HepG2 (cell line): ENCODE results near the gene IFNA4.
"Not testable (repeated sequence)": the region's sequence is repeated elsewhere in the genome, so short reads cannot be mapped to it uniquely, and the experiment has no call there.

Experiments
- BRD4 ChIP-seq: sonication (generic); formaldehyde crosslinking; IDR thresholded peaks from 2 replicates; pipeline ENCODE4 v1.4.0; 2020; ENCODE audit warnings: missing genetic modification reagents
- ESRRA ChIP-seq: sonication (generic); formaldehyde crosslinking; IDR thresholded peaks from 2 replicates; pipeline ENCODE4 v1.5.1; 2020; ENCODE audit warnings: mild to moderate bottlenecking, low read depth, missing genetic modification reagents
- ETV6 ChIP-seq: sonication (generic); formaldehyde crosslinking; conservative IDR thresholded peaks from 2 replicates; pipeline ENCODE4 v1.4.0; 2020; ENCODE audit warnings: missing genetic modification reagents
- EZH2 ChIP-seq: conservative IDR thresholded peaks from 2 replicates; pipeline ENCODE4 v1.6.1; 2012; ENCODE audit warnings: mild to moderate bottlenecking, low read depth, low read length, moderate library complexity
- KDM5A ChIP-seq: fragments of 200-600 bp; sonication (generic); IDR thresholded peaks from 2 replicates; pipeline ENCODE4 v1.7.0; 2018; ENCODE audit warnings: antibody characterized with exemption, mild to moderate bottlenecking, low read length, borderline replicate concordance
- MYC ChIP-seq: sonication (generic); formaldehyde crosslinking; IDR thresholded peaks from 2 replicates; pipeline ENCODE4 v1.9.0; 2021; ENCODE audit warnings: missing genetic modification reagents, borderline replicate concordance
- NR2C2 ChIP-seq: sonication (generic); formaldehyde crosslinking; IDR thresholded peaks from 2 replicates; pipeline ENCODE4 v1.4.0; 2020; ENCODE audit warnings: missing genetic modification reagents, mild to moderate bottlenecking, moderate library complexity, borderline replicate concordance
- SOX6 ChIP-seq, 2 experiments: fragments of 450-650 bp in 1 of 2; sonication (generic) in 1 of 2; formaldehyde crosslinking in 1 of 2; IDR thresholded peaks; 2 replicates each; pipeline versions ENCODE4 v1.4.0 to v1.6.1; 2017 to 2020; ENCODE audit warnings: antibody characterized with exemption in 1 of 2, mild to moderate bottlenecking in 1 of 2, missing genetic modification reagents in 1 of 2
- TCF12 ChIP-seq, 2 experiments: fragments of 450-650 bp in 1 of 2; sonication (generic) in 1 of 2; formaldehyde crosslinking in 1 of 2; IDR thresholded peaks; 2 replicates each; pipeline versions ENCODE4 v1.6.1 to v1.8.0; 2017 to 2022; ENCODE audit warnings: antibody characterized with exemption in 1 of 2, mild to moderate bottlenecking in 1 of 2, missing genetic modification reagents in 1 of 2, moderate library complexity in 1 of 2
- ZZZ3 ChIP-seq: sonication (generic); formaldehyde crosslinking; IDR thresholded peaks from 2 replicates; pipeline ENCODE4 v1.4.0; 2020; ENCODE audit warnings: missing genetic modification reagents, mild to moderate bottlenecking, borderline replicate concordance
- TF ChIP-seq, protein P1 (sequence below): sonication (generic); formaldehyde crosslinking; IDR thresholded peaks from 2 replicates; pipeline ENCODE4 v1.5.0; 2020; ENCODE audit warnings: mild to moderate bottlenecking, missing genetic modification reagents, moderate library complexity
- TF ChIP-seq, protein P2 (sequence below), 2 experiments: sonication (generic) in 1 of 2; formaldehyde crosslinking in 1 of 2; IDR thresholded peaks; 2 replicates each; pipeline versions ENCODE4 v1.5.1 to v1.6.1; 2011 to 2020; ENCODE audit warnings: borderline replicate concordance in 1 of 2, low read depth in 1 of 2, low read length in 1 of 2, mild to moderate bottlenecking in 1 of 2, missing genetic modification reagents in 1 of 2, moderate library complexity in 1 of 2
- TF ChIP-seq, protein P3 (sequence below): sonication (generic); formaldehyde crosslinking; IDR thresholded peaks from 2 replicates; pipeline ENCODE4 v1.4.0; 2020; ENCODE audit warnings: missing genetic modification reagents
- TF ChIP-seq, protein P4 (sequence below): IDR thresholded peaks from 2 replicates; pipeline ENCODE4 v1.6.1; 2016; ENCODE audit warnings: missing compliant biosample characterization, missing genetic modification reagents, borderline replicate concordance

DNA sequence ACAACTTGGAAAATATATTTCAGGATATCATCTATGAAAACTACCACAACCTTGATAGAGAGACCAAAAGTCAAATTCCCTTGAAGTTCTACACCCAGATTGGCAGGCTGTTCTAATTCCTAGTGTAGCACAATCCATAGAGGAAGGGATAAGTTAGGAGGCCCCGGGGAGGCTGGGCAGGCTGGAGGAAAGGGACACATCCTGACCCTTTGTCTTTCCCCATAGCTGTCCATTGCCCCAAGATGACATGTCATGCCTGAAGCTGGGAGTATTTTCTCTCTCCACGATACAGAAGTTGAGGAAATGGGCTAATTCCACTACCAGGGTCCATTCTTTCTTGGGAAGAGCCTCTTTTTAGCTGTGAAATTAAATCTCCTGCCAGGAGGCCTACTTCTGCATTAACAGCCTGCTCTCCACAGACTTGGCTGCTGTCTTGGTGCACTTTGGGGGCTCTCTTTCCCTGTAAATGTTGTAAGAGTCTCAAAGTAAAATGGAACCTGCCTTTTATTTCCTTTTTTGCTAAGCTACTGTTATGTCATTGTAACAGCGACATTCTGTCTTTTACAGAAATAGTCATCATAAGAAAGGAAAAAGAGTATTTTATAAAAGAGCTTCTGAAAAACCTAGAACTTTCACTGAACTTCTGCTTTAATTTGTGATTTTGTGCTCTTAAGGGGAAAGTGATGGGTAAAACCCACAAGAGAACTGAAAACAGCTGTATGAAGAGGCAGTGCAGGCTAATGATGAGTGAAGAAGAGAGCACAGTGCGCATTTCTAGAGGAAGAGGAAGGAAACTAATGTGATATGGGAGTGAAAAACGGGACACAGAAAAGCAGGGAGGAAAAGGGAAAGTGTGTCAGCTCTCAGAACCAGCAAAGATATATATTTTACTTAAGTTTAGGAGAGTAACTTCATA lies 26.3 kb upstream of the IFNA4 start:
- not testable (repeated sequence) for TF ChIP-seq ETV6 (CRISPR knock-in tag); EZH2; ZZZ3 (CRISPR knock-in tag); TCF12 (IDR thresholded peaks at IDR 0.05); TCF12 (CRISPR knock-in tag; IDR thresholded peaks at IDR 0.05); MYC; ESRRA; BRD4 (CRISPR knock-in tag); SOX6 (IDR thresholded peaks at IDR 0.05); SOX6 (CRISPR knock-in tag; IDR thresholded peaks at IDR 0.05); KDM5A; NR2C2 (CRISPR knock-in tag)
- TF ChIP-seq, protein P1, sequence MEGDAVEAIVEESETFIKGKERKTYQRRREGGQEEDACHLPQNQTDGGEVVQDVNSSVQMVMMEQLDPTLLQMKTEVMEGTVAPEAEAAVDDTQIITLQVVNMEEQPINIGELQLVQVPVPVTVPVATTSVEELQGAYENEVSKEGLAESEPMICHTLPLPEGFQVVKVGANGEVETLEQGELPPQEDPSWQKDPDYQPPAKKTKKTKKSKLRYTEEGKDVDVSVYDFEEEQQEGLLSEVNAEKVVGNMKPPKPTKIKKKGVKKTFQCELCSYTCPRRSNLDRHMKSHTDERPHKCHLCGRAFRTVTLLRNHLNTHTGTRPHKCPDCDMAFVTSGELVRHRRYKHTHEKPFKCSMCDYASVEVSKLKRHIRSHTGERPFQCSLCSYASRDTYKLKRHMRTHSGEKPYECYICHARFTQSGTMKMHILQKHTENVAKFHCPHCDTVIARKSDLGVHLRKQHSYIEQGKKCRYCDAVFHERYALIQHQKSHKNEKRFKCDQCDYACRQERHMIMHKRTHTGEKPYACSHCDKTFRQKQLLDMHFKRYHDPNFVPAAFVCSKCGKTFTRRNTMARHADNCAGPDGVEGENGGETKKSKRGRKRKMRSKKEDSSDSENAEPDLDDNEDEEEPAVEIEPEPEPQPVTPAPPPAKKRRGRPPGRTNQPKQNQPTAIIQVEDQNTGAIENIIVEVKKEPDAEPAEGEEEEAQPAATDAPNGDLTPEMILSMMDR (CRISPR knock-in tag), result not testable (repeated sequence)
- TF ChIP-seq, protein P2, sequence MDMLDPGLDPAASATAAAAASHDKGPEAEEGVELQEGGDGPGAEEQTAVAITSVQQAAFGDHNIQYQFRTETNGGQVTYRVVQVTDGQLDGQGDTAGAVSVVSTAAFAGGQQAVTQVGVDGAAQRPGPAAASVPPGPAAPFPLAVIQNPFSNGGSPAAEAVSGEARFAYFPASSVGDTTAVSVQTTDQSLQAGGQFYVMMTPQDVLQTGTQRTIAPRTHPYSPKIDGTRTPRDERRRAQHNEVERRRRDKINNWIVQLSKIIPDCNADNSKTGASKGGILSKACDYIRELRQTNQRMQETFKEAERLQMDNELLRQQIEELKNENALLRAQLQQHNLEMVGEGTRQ (IDR thresholded peaks at IDR 0.05; ENCODE audit: low read depth, low read length), result not testable (repeated sequence)
- TF ChIP-seq, protein P2 (CRISPR knock-in tag; IDR thresholded peaks at IDR 0.05; ENCODE audit: borderline replicate concordance), result not testable (repeated sequence)
- TF ChIP-seq, protein P3, sequence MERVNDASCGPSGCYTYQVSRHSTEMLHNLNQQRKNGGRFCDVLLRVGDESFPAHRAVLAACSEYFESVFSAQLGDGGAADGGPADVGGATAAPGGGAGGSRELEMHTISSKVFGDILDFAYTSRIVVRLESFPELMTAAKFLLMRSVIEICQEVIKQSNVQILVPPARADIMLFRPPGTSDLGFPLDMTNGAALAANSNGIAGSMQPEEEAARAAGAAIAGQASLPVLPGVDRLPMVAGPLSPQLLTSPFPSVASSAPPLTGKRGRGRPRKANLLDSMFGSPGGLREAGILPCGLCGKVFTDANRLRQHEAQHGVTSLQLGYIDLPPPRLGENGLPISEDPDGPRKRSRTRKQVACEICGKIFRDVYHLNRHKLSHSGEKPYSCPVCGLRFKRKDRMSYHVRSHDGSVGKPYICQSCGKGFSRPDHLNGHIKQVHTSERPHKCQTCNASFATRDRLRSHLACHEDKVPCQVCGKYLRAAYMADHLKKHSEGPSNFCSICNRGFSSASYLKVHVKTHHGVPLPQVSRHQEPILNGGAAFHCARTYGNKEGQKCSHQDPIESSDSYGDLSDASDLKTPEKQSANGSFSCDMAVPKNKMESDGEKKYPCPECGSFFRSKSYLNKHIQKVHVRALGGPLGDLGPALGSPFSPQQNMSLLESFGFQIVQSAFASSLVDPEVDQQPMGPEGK (CRISPR knock-in tag), result not testable (repeated sequence)
- TF ChIP-seq, protein P4, sequence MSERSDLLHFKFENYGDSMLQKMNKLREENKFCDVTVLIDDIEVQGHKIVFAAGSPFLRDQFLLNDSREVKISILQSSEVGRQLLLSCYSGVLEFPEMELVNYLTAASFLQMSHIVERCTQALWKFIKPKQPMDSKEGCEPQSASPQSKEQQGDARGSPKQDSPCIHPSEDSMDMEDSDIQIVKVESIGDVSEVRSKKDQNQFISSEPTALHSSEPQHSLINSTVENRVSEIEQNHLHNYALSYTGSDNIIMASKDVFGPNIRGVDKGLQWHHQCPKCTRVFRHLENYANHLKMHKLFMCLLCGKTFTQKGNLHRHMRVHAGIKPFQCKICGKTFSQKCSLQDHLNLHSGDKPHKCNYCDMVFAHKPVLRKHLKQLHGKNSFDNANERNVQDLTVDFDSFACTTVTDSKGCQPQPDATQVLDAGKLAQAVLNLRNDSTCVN (CRISPR knock-in tag), result not testable (repeated sequence)
